HepG2 (cell line): ENCODE data around the gene HTD2. TPM values are rescaled to one million over a fixed set of nuclear protein-coding genes. Genes with fewer than 3 reads are reported as not detected.

Experiments used
- ADNP ChIP-seq: sonication (generic); formaldehyde crosslinking; IDR thresholded peaks from 2 replicates; pipeline ENCODE4 v1.4.0; 2020; ENCODE audit warnings: missing genetic modification reagents
- ETV5 ChIP-seq: IDR thresholded peaks from 2 replicates; pipeline ENCODE4 v1.6.1; 2018; ENCODE audit warnings: missing biosample characterization, missing genetic modification reagents, inconsistent platforms, borderline replicate concordance
- KAT8 ChIP-seq: IDR thresholded peaks from 2 replicates; pipeline ENCODE4 v1.6.1; 2016; ENCODE audit warnings: missing genetic modification reagents, missing compliant biosample characterization
- MAFG ChIP-seq: sonication (generic); formaldehyde crosslinking; IDR thresholded peaks from 2 replicates; pipeline ENCODE4 v1.5.1; 2020; ENCODE audit warnings: mild to moderate bottlenecking, missing genetic modification reagents
- MAZ ChIP-seq, 2 experiments: sonication (generic) in 1 of 2; formaldehyde crosslinking in 1 of 2; IDR thresholded peaks; 2 replicates each; pipeline versions ENCODE4 v1.5.0 to v1.6.1; 2012 to 2020; ENCODE audit warnings: low read depth in 2 of 2, mild to moderate bottlenecking in 2 of 2, borderline replicate concordance in 1 of 2, improper control_type of control experiment in 1 of 2, low read length in 1 of 2, missing genetic modification reagents in 1 of 2, moderate library complexity in 1 of 2
- MED8 ChIP-seq: sonication (generic); formaldehyde crosslinking; IDR thresholded peaks from 2 replicates; pipeline ENCODE4 v1.8.1; 2023; ENCODE audit warnings: mild to moderate bottlenecking, missing genetic modification reagents; ENCODE audit not compliant: insufficient replicate concordance
- MIER3 ChIP-seq: IDR thresholded peaks from 2 replicates; pipeline ENCODE4 v1.6.1; 2016; ENCODE audit warnings: missing compliant biosample characterization, borderline replicate concordance
- MXI1 ChIP-seq: IDR thresholded peaks from 3 replicates; pipeline ENCODE4 v1.6.1; 2012; ENCODE audit warnings: low read depth, low read length, inconsistent platforms, borderline replicate concordance
- NCOA1 ChIP-seq: sonication (generic); formaldehyde crosslinking; IDR thresholded peaks from 2 replicates; pipeline ENCODE4 v1.9.0; 2021; ENCODE audit warnings: missing genetic modification reagents
- NRL ChIP-seq: sonication (generic); formaldehyde crosslinking; IDR thresholded peaks from 2 replicates; pipeline ENCODE4 v1.5.0; 2020; ENCODE audit warnings: missing genetic modification reagents, mild to moderate bottlenecking, moderate library complexity, borderline replicate concordance
- PPARG ChIP-seq: conservative IDR thresholded peaks from 2 replicates; pipeline ENCODE4 v1.6.1; 2016; ENCODE audit warnings: missing biosample characterization, missing genetic modification reagents
- RNF219 ChIP-seq: sonication (generic); formaldehyde crosslinking; IDR thresholded peaks from 2 replicates; pipeline ENCODE4 v1.5.0; 2020; ENCODE audit warnings: mild to moderate bottlenecking, missing genetic modification reagents
- SNRNP70 ChIP-seq: fragments of 200-400 bp; formaldehyde crosslinking; IDR thresholded peaks from 2 replicates; pipeline ENCODE4 v1.6.1; 2017; ENCODE audit warnings: mild to moderate bottlenecking, low read depth, low read length, moderate library complexity
- SOX13 ChIP-seq, 3 experiments: fragments of 450-650 bp in 1 of 3; sonication (generic) in 1 of 3; formaldehyde crosslinking in 1 of 3; IDR thresholded peaks in 2 of 3; conservative IDR thresholded peaks in 1 of 3; 2 replicates each; pipeline versions ENCODE4 v1.5.0 to v1.6.1; 2016 to 2020; ENCODE audit warnings: antibody characterized with exemption in 1 of 3, mild to moderate bottlenecking in 1 of 3, missing compliant biosample characterization in 1 of 3, missing genetic modification reagents in 1 of 3, moderate library complexity in 1 of 3
- ZBTB7A ChIP-seq: sonication (generic); formaldehyde crosslinking; IDR thresholded peaks from 2 replicates; pipeline ENCODE4 v1.8.0; 2022; ENCODE audit warnings: mild to moderate bottlenecking, missing genetic modification reagents
- ZFY ChIP-seq: sonication (generic); formaldehyde crosslinking; IDR thresholded peaks from 2 replicates; pipeline ENCODE4 v1.4.0; 2020; ENCODE audit warnings: missing genetic modification reagents
- ZNF143 ChIP-seq: sonication (generic); formaldehyde crosslinking; IDR thresholded peaks from 2 replicates; pipeline ENCODE4 v1.4.0; 2020; ENCODE audit warnings: missing genetic modification reagents
- ZNF17 ChIP-seq: sonication (generic); formaldehyde crosslinking; IDR thresholded peaks from 2 replicates; pipeline ENCODE4 v1.5.0; 2020; ENCODE audit warnings: mild to moderate bottlenecking, missing genetic modification reagents
- ZNF574 ChIP-seq: sonication (generic); formaldehyde crosslinking; IDR thresholded peaks from 2 replicates; pipeline ENCODE4 v1.4.0; 2020; ENCODE audit warnings: missing genetic modification reagents
- ZNF616 ChIP-seq: sonication (generic); formaldehyde crosslinking; IDR thresholded peaks from 2 replicates; pipeline ENCODE4 v1.5.0; 2020; ENCODE audit warnings: low read depth, mild to moderate bottlenecking, missing genetic modification reagents
- ZNF792 ChIP-seq: IDR thresholded peaks from 2 replicates; pipeline ENCODE4 v1.6.1; 2016
- polyA plus RNA-seq, 8 experiments: library from polyadenylated mRNA; depleted of rRNA in 3 of 8; stranded (reverse) in 7 of 8; unstranded in 1 of 8; fragments of >200 nt; fragmentation: Illumina TruSeq in 4 of 8; extraction: Trizol in 4 of 8; gene quantifications; 2 replicates each; pipeline versions ENCODE4 v1.2.1 to v1.2.3, GENCODE V29; 2011 to 2016; ENCODE audit warnings: low read depth in 4 of 8, missing spikeins in 1 of 8, mixed read lengths in 1 of 8; ENCODE audit not compliant: insufficient read depth in 1 of 8
- total RNA-seq, 5 experiments: library from RNA; depleted of rRNA; stranded (reverse); fragments of >200 nt; fragmentation: Illumina TruSeq; extraction: Trizol; gene quantifications; 2 replicates each; pipeline ENCODE4 v1.2.3, GENCODE V29; 2016; ENCODE audit warnings: low read depth in 1 of 5
- TF ChIP-seq, protein P1 (sequence below): sonication (generic); formaldehyde crosslinking; IDR thresholded peaks from 2 replicates; pipeline ENCODE4 v1.5.1; 2020; ENCODE audit warnings: missing genetic modification reagents, mild to moderate bottlenecking, borderline replicate concordance

The HTD2 gene
- total and polyA plus RNA-seq, 2 of the 13 experiments (the other 11 are each of a cell fraction or from before 2014, with no cell fraction given), result 8.6 to 13.7 TPM

DNA sequence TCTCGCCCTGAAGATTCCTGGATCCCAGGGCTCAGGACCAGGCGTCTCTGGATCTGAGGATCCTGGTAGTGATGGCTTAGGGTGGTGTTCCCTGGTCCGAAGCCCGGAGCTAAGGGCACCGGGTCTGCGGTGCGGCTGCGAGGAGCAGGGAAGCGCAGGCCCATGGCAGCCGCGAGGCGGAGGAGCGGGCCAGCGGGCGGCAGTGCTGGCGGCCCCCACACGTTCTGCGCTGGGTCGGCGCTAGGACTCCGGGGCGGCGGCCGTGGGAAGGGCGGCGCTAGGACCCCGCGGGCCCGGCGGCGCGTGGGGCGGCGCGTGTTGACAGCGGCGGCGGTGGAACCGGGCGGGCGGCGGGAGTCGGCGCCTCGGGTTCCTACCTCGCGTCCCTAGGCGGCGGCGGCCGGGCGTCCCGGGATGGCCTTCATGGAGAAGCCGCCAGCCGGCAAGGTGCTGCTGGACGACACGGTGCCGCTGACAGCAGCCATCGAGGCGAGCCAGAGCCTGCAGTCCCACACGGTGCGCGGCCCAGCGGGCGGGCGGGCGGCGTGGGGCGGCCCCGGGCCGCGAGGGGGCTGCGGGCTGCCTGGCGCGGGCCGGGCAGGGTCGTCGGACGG lies 26.4 kb downstream of the HTD2 start, which contains the start of gene PXK (continued):
- TF ChIP-seq ZNF574 (CRISPR knock-in tag) (peak; percentile 88), MIER3 (CRISPR knock-in tag) (0 out of 2 replicates have a peak, but pooled peaks have one; percentile 21), ETV5 (no peak; the same call in 1 of the 2 replicates), ADNP (CRISPR knock-in tag) (peak; percentile 69; the same call in 1 of the 2 replicates), MXI1 (peak; percentile 71; the same call in 2 of the 3 replicates), NRL (CRISPR knock-in tag) (no peak), PPARG (CRISPR knock-in tag) (0 out of 2 replicates have a peak, but pooled peaks have one; percentile 20), MED8 (CRISPR knock-in tag) (no peak), ZNF17 (CRISPR knock-in tag) (no peak), MAZ (IDR thresholded peaks at IDR 0.05; ENCODE audit: borderline replicate concordance, low read depth, low read length) (0 out of 2 replicates have a peak, but pooled peaks have one; percentile 37), MAZ (CRISPR knock-in tag; IDR thresholded peaks at IDR 0.05; ENCODE audit: low read depth) (peak; percentile 89), ZFY (CRISPR knock-in tag) (peak; percentile 76), SNRNP70 (no peak), ZBTB7A (CRISPR knock-in tag) (no peak), NCOA1 (CRISPR knock-in tag) (no peak), SOX13 (IDR thresholded peaks at IDR 0.05) (no peak), SOX13 (CRISPR knock-in tag; conservative IDR thresholded peaks at IDR 0.05 in 1 of 2, IDR thresholded peaks at IDR 0.05 in 1 of 2) (peak in 1 of 2 experiments; percentile 6; a peak in 1 of 4 replicates), ZNF143 (CRISPR knock-in tag) (no peak), KAT8 (CRISPR knock-in tag) (peak; percentile 31; the same call in 1 of the 2 replicates), ZNF616 (peak; percentile 83; the same call in 1 of the 2 replicates), ZNF792 (CRISPR knock-in tag) (0 out of 2 replicates have a peak, but pooled peaks have one; percentile 53), RNF219 (CRISPR knock-in tag) (no peak), MAFG (CRISPR knock-in tag) (no peak)
- TF ChIP-seq, protein P1, sequence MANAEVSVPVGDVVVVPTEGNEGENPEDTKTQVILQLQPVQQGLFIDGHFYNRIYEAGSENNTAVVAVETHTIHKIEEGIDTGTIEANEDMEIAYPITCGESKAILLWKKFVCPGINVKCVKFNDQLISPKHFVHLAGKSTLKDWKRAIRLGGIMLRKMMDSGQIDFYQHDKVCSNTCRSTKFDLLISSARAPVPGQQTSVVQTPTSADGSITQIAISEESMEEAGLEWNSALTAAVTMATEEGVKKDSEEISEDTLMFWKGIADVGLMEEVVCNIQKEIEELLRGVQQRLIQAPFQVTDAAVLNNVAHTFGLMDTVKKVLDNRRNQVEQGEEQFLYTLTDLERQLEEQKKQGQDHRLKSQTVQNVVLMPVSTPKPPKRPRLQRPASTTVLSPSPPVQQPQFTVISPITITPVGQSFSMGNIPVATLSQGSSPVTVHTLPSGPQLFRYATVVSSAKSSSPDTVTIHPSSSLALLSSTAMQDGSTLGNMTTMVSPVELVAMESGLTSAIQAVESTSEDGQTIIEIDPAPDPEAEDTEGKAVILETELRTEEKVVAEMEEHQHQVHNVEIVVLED, result peak; percentile 43; the same call in 1 of the 2 replicates
